HG03108 (cell line): ENCODE results near the gene TTC3.

ENCODE experiments used
- ATAC-seq: cut with Tn5 transposase; IDR thresholded peaks from one replicate; pipeline ENCODE4 v1.9.1; 2021; ENCODE audit warnings: moderate library complexity; ENCODE audit not compliant: unreplicated experiment

Gene TTC3

GRCh38 chr21:37245151-37245550, 172.1 kb downstream of the TTC3 start:
- no peak for ATAC-seq

- ATAC-seq: no peak
Measured at GRCh38 chr21:37248298-37248697, 175.2 kb downstream of the TTC3 start.

- ATAC-seq: no peak
Measured at GRCh38 chr21:37249112-37249904, 176.3 kb downstream of the TTC3 start.

DNA sequence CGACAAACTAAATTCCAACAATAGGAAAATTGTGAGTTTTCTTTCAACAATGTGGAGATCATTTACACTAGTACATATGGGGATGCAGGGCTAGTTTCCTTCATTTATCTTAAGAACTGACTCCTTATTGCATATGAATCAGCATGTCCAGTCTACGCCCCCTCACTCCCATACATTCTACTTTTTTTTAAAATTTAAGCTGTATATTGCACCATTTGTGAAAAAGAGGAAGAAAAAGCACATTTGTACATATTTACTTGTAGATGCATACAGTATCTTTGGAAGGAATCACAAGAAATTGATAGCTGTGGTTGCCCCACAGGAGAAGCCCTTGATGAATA, 178.2 kb downstream of the TTC3 start:
- ATAC-seq: no peak
